H9 (cell line): ENCODE measurements around the gene CEMIP. TPM values are rescaled to one million over a fixed set of nuclear protein-coding genes. Genes with fewer than 3 reads are reported as not detected.

Experiments
- DNase-seq: peaks from one replicate; pipeline ENCODE4 v3.0.0-alpha.2; 2017
- H2AFZ ChIP-seq: one replicate; pipeline ENCODE4 v1.6.1; 2013; ENCODE audit warnings: mild to moderate bottlenecking, low read length, control low read depth, moderate library complexity
- H2AK5ac ChIP-seq: 2 replicates; pipeline ENCODE4 v1.6.1; 2013; ENCODE audit warnings: low read length, control low read depth, mixed read lengths; ENCODE audit not compliant: insufficient read length
- H2BK120ac ChIP-seq: one replicate; pipeline ENCODE4 v1.6.1; 2013; ENCODE audit warnings: low read depth, mild to moderate bottlenecking, low read length, control low read depth, inconsistent platforms; ENCODE audit not compliant: poor library complexity, severe bottlenecking
- H2BK12ac ChIP-seq: 2 replicates; pipeline ENCODE4 v1.6.1; 2013; ENCODE audit warnings: low read length, control low read depth, mixed read lengths, low read depth; ENCODE audit not compliant: insufficient read length
- H2BK15ac ChIP-seq: 2 replicates; pipeline ENCODE4 v1.6.1; 2013; ENCODE audit warnings: low read depth, low read length, control low read depth
- H2BK20ac ChIP-seq: one replicate; pipeline ENCODE4 v1.6.1; 2013; ENCODE audit warnings: low read depth, mild to moderate bottlenecking, low read length, control low read depth, inconsistent platforms; ENCODE audit not compliant: poor library complexity, severe bottlenecking
- H2BK5ac ChIP-seq: 2 replicates; pipeline ENCODE4 v1.6.1; 2013; ENCODE audit warnings: low read length, control low read depth, mixed read lengths; ENCODE audit not compliant: insufficient read length
- H3K14ac ChIP-seq: 2 replicates; pipeline ENCODE4 v1.6.1; 2013; ENCODE audit warnings: low read length, control low read depth; ENCODE audit not compliant: insufficient read depth
- H3K18ac ChIP-seq: 2 replicates; pipeline ENCODE4 v1.6.1; 2013; ENCODE audit warnings: low read depth, mild to moderate bottlenecking, mixed read lengths, low read length, control low read depth; ENCODE audit not compliant: insufficient read length
- H3K23ac ChIP-seq: 2 replicates; pipeline ENCODE4 v1.6.1; 2013; ENCODE audit warnings: low read length, control low read depth, mixed read lengths, low read depth; ENCODE audit not compliant: insufficient read length
- H3K23me2 ChIP-seq: 2 replicates; pipeline ENCODE4 v1.6.1; 2013; ENCODE audit warnings: low read depth, mild to moderate bottlenecking, mixed read lengths, low read length, control low read depth; ENCODE audit not compliant: insufficient read length, poor library complexity, severe bottlenecking
- H3K27ac ChIP-seq: 2 replicates; pipeline ENCODE4 v1.5.1; 2013; ENCODE audit warnings: low read length, control low read depth, mixed read lengths, low read depth; ENCODE audit not compliant: insufficient read length
- H3K27me3 ChIP-seq: 2 replicates; pipeline ENCODE4 v1.6.1; 2013; ENCODE audit warnings: low read length, control low read depth, inconsistent platforms; ENCODE audit not compliant: insufficient read depth
- H3K4ac ChIP-seq: 2 replicates; pipeline ENCODE4 v1.6.1; 2013; ENCODE audit warnings: low read depth, mild to moderate bottlenecking, control low read depth, inconsistent platforms, low read length, moderate library complexity
- H3K4me1 ChIP-seq: 2 replicates; pipeline ENCODE4 v1.6.1; 2013; ENCODE audit warnings: low read length, control low read depth, inconsistent platforms; ENCODE audit not compliant: insufficient read depth
- H3K4me2 ChIP-seq: 2 replicates; pipeline ENCODE4 v1.6.1; 2013; ENCODE audit warnings: low read length, control low read depth, mixed read lengths; ENCODE audit not compliant: insufficient read length, insufficient read depth
- H3K56ac ChIP-seq: 2 replicates; pipeline ENCODE4 v1.6.1; 2013; ENCODE audit warnings: low read depth, mild to moderate bottlenecking, mixed read lengths, low read length, control low read depth; ENCODE audit not compliant: insufficient read length
- H3K79me1 ChIP-seq: 2 replicates; pipeline ENCODE4 v1.6.1; 2013; ENCODE audit warnings: low read depth, mild to moderate bottlenecking, moderate library complexity, low read length, control low read depth, inconsistent platforms; ENCODE audit not compliant: insufficient read depth, poor library complexity, severe bottlenecking
- H3K79me2 ChIP-seq: 2 replicates; pipeline ENCODE4 v1.6.1; 2013; ENCODE audit warnings: low read length, control low read depth, inconsistent platforms; ENCODE audit not compliant: insufficient read depth
- H3K9ac ChIP-seq: 2 replicates; pipeline ENCODE4 v1.6.1; 2013; ENCODE audit warnings: low read length, control low read depth, mixed read lengths; ENCODE audit not compliant: insufficient read length; ENCODE audit errors: extremely low read depth
- H3K9me3 ChIP-seq: one replicate; pipeline ENCODE4 v1.6.1; 2013; ENCODE audit warnings: low read depth, low read length, inconsistent platforms; ENCODE audit not compliant: control insufficient read depth
- H3T11ph ChIP-seq: one replicate; pipeline ENCODE4 v1.6.1; 2013; ENCODE audit warnings: mild to moderate bottlenecking, low read length, control low read depth, inconsistent platforms
- H4K20me1 ChIP-seq: one replicate; pipeline ENCODE4 v1.6.1; 2013; ENCODE audit not compliant: control insufficient read depth, insufficient read length, insufficient read depth
- H4K5ac ChIP-seq: 2 replicates; pipeline ENCODE4 v1.6.1; 2013; ENCODE audit warnings: low read depth, mild to moderate bottlenecking, mixed read lengths, low read length, control low read depth; ENCODE audit not compliant: insufficient read length
- H4K8ac ChIP-seq: replicated peaks from 2 replicates; pipeline ENCODE4 v1.6.1; 2013; ENCODE audit warnings: low read length, control low read depth, mixed read lengths, low read depth; ENCODE audit not compliant: insufficient read length
- H4K91ac ChIP-seq: 2 replicates; pipeline ENCODE4 v1.6.1; 2013; ENCODE audit warnings: low read depth, mild to moderate bottlenecking, moderate library complexity, mixed read lengths, low read length, control low read depth; ENCODE audit not compliant: insufficient read length
- H3K27ac Mint-ChIP-seq, 3 experiments: 2 replicates in 2 of 3; 3 replicates in 1 of 3; pipeline ENCODE4 v1.8.0; 2020 to 2021; ENCODE audit warnings: mixed read lengths in 3 of 3, mild to moderate bottlenecking in 1 of 3, moderate library complexity in 1 of 3
- H3K27me3 Mint-ChIP-seq: 2 replicates; pipeline ENCODE4 v1.8.0; 2021; ENCODE audit warnings: low read depth, mild to moderate bottlenecking, moderate library complexity, mixed read lengths
- H3K36me3 Mint-ChIP-seq, 3 experiments: 2 replicates in 2 of 3; 3 replicates in 1 of 3; pipeline ENCODE4 v1.8.0; 2020 to 2021; ENCODE audit warnings: low read depth in 3 of 3, mixed read lengths in 3 of 3; ENCODE audit not compliant: insufficient read depth in 1 of 3
- H3K4me1 Mint-ChIP-seq, 2 experiments: 2 replicates each; pipeline ENCODE4 v1.8.0; 2020; ENCODE audit warnings: mixed read lengths in 2 of 2
- H3K4me3 Mint-ChIP-seq, 2 experiments: 2 replicates in 1 of 2; 3 replicates in 1 of 2; pipeline ENCODE4 v1.8.0; 2020 to 2021; ENCODE audit warnings: mild to moderate bottlenecking in 2 of 2, mixed read lengths in 2 of 2, moderate library complexity in 1 of 2
- H3K9me3 Mint-ChIP-seq, 2 experiments: 2 replicates in 1 of 2; 3 replicates in 1 of 2; pipeline ENCODE4 v1.8.0; 2020; ENCODE audit warnings: mild to moderate bottlenecking in 2 of 2, mixed read lengths in 2 of 2, moderate library complexity in 1 of 2
- CTCF ChIP-seq: fragments of 200-600 bp; sonication (generic); conservative IDR thresholded peaks from 3 replicates; pipeline ENCODE4 v1.8.0; 2021; ENCODE audit warnings: antibody characterized with exemption, mild to moderate bottlenecking
- WGBS: extraction: QIAGEN DNeasy Blood & Tissue Kit; methylation state at CpG from one replicate; pipeline ENCODE4 v1.1.7; 2013; ENCODE audit warnings: missing lambda C conversion rate, low lambda C conversion rate, mixed read lengths; ENCODE audit not compliant: insufficient read length; ENCODE audit errors: extremely low coverage; 5-methylcytosine and 5-hydroxymethylcytosine counted together
- total RNA-seq: library from RNA; stranded (reverse); gene quantifications from 2 replicates; pipeline ENCODE4 v1.2.1, GENCODE V29; 2021

CEMIP gene
- total RNA-seq, 1 experiment from 2014 or later: 0.09 TPM

DNA sequence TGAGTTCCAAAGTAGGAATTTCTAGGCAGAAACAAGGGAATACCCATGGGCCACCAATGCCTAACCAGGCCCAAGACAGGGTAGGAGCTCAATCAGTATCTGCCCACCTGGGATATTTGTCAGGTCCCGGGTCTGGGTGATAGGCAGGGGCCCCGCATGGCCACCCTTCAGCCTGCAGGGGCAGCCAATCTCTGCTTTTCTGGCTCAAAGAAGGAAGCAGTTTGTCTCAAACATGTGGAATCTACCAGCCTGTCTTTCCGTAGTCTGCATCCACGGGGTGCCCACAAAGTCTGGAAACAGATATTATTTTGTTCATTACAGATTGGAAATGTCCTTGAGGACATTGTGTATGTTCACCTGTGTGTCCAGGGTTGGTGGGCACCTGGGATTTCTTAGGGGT, 56.2 kb downstream of the CEMIP start:
- no peak overlapping the region for H2BK12ac ChIP-seq
- Mint-ChIP-seq H3K36me3 (no peaks in the 10 kb centered on the region; a peak in 2 of 7 replicates), H3K27ac (peak overlapping the region in 2 of 3 experiments; percentile 77 to 85; a peak in 2 of 7 replicates), H3K9me3 (no peaks in the 10 kb centered on the region), H3K4me1 (peaks cover 40 to 48% of the 10 kb centered on the region in 2 experiments), H3K4me3 (no peak overlapping the region), H3K27me3 (peaks cover 6% of the 10 kb centered on the region)
- no peak overlapping the region for H4K5ac ChIP-seq
- H4K8ac ChIP-seq: no peak overlapping the region
- H4K20me1 ChIP-seq: no peaks in the 10 kb centered on the region
- H3K18ac ChIP-seq: no peak overlapping the region
- no peak overlapping the region for H3K27ac ChIP-seq
- H3K9me3 ChIP-seq: no peaks in the 10 kb centered on the region
- no peaks in the 10 kb centered on the region for H3K79me2 ChIP-seq
- H2BK5ac ChIP-seq: no peak overlapping the region
- H3K9ac ChIP-seq: no peak overlapping the region
- TF ChIP-seq CTCF: peak; percentile 54
- no peak overlapping the region for H3T11ph ChIP-seq
- no peaks in the 10 kb centered on the region for H3K23me2 ChIP-seq
- H2BK20ac ChIP-seq: no peak overlapping the region
- H3K4ac ChIP-seq: no peak overlapping the region
- H2BK15ac ChIP-seq: no peak overlapping the region
- H3K23ac ChIP-seq: no peak overlapping the region
- H3K14ac ChIP-seq: no peak overlapping the region
- H3K4me2 ChIP-seq: no peak overlapping the region
- H2AFZ ChIP-seq: no peak overlapping the region
- WGBS: no CpG with 5 or more reads among the region's 4 CpGs
- no peaks in the 10 kb centered on the region for H3K27me3 ChIP-seq
- H2AK5ac ChIP-seq: no peak overlapping the region
- H4K91ac ChIP-seq: no peak overlapping the region
- H2BK120ac ChIP-seq: no peak overlapping the region
- peaks cover 10% of the 10 kb centered on the region for H3K4me1 ChIP-seq
- H3K56ac ChIP-seq: no peak overlapping the region
- peak; percentile 72 for DNase-seq
- H3K79me1 ChIP-seq: no peaks in the 10 kb centered on the region
